NB4 (cell line): ENCODE data around the gene C1orf105.

Experiments used
- CTCF ChIP-seq: IDR thresholded peaks from one replicate; pipeline ENCODE4 v1.5.1; 2012; ENCODE audit warnings: low read depth, low read length
- MYC ChIP-seq: IDR thresholded peaks from 2 replicates; pipeline ENCODE4 v1.6.1; 2011; ENCODE audit warnings: low read depth, low read length

- no peak for TF ChIP-seq CTCF
- no peak for TF ChIP-seq MYC
Measured at GRCh38 chr1:172398970-172399755, 21.3 kb upstream of the C1orf105 start.
